ENCODE results near the gene AGMO. TPM values are rescaled to one million over a fixed set of nuclear protein-coding genes. Genes with fewer than 3 reads are reported as not detected.

The AGMO gene
- total and polyA plus RNA-seq, 10 of the 15 experiments (the other 5 are each of a cell fraction or from before 2014, with no cell fraction given), result 0.11 to 0.29 TPM; not detected in 8

DNA sequence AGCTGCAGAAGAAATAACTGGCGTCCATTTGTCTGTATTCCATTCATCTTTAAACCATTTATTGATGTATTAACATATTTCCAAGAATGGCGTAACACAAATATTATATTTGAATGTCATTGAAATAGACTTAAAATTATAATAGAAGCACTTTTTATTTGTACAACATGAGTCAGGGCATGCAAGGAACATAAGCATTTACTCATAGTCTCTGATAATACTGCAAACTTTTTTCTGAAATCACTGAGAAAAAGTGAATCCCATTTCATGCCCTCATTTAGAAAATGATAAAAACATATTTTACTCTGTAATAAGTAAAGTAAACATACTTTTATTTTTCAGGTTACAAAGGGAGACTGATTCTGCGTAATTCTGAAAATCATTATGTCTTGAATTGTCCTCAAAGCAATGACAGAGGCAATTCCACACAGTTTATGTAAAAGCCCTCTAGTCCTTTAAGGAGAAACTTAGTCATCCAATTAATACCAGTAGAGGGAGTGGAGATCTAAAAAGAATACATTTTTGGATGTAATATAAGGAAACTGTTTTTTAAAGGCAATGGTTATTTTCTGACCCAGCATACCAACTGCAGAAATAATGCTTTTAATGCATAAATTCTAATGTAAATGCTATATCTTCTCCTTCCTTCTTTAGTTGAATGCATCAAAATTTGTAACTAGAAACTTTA, 58.1 kb downstream of the AGMO start:
- CTCF ChIA-PET, result no interaction called here
- DNase-seq (ENCODE audit: low read depth, low spot score) (no peak), FAIRE-seq (no peak), ATAC-seq (no peak)
- no peak overlapping the region for H3K4me3 ChIP-seq
- SMC1A ChIA-PET (ENCODE audit: uncharacterized antibody, unreplicated experiment), result no interaction called here
- 30% methylated on average over 3 of the region's 3 CpGs for WGBS (ENCODE audit: insufficient coverage, insufficient replicate concordance, low lambda C conversion rate, missing lambda C conversion rate)
- no peak overlapping the region for H3K9ac ChIP-seq (ENCODE audit: control insufficient read depth, insufficient read depth, low read length)
- no TSS peak for BruUV-seq (replicated peaks)
- in situ Hi-C loops (cut with MboI) (no loop called here), intact Hi-C loops (cut with micrococcal nuclease; ENCODE audit: unreplicated experiment) (no loop called here)
- no peaks in the 10 kb centered on the region for H3K36me3 ChIP-seq (ENCODE audit: control insufficient read depth in 2 of 2, insufficient read depth in 2 of 2, low read length in 1 of 2)
- no peaks in the 10 kb centered on the region for H3K27me3 ChIP-seq (replicated peaks in 1 of 2; ENCODE audit: control insufficient read depth in 2 of 2, insufficient read depth in 2 of 2, low read length in 1 of 2)
- no peak overlapping the region for H3K27ac ChIP-seq (ENCODE audit: control insufficient read depth, insufficient read depth)
- RAD21 ChIA-PET (ENCODE audit: unreplicated experiment), result no interaction called here
- no peaks in the 10 kb centered on the region for H3K79me2 ChIP-seq (ENCODE audit: control insufficient read depth, insufficient read depth, low read length)
- H3K4me1 ChIP-seq (ENCODE audit: control insufficient read depth, insufficient read depth, low read length), result no peaks in the 10 kb centered on the region
- H3K4me2 ChIP-seq (ENCODE audit: control insufficient read depth, insufficient read depth), result no peak overlapping the region
- no peaks in the 10 kb centered on the region for H3K9me3 ChIP-seq (replicated peaks; ENCODE audit: control insufficient read depth, insufficient read depth, low read length)
- H4K20me1 ChIP-seq (ENCODE audit: control insufficient read depth, insufficient read depth), result no peaks in the 10 kb centered on the region
- H2AFZ ChIP-seq (ENCODE audit: control insufficient read depth, low read depth, low read length), result no peak overlapping the region
- POLR2A ChIA-PET, result no interaction called here
- TF ChIP-seq SMAD1 (IDR thresholded peaks at IDR 0.05; ENCODE audit: low read depth, partially characterized antibody) (no peak), ZZZ3 (IDR thresholded peaks at IDR 0.05; ENCODE audit: control insufficient read depth, insufficient read length, low read depth) (no peak), CREM (IDR thresholded peaks at IDR 0.05; ENCODE audit: low read depth) (no peak), RAD21 (IDR thresholded peaks at IDR 0.05; ENCODE audit: insufficient read depth, low read depth, low read length) (no peak), CEBPB (IDR thresholded peaks at IDR 0.05; ENCODE audit: borderline replicate concordance in 1 of 2, low read depth in 2 of 2, low read length in 2 of 2) (no peak), MEF2A (IDR thresholded peaks at IDR 0.05; ENCODE audit: insufficient read depth, low read depth, low read length) (no peak), RB1 (IDR thresholded peaks at IDR 0.05; ENCODE audit: borderline replicate concordance) (no peak), POLR2AphosphoS5 (IDR thresholded peaks at IDR 0.05; ENCODE audit: low read length) (no peak), NFXL1 (IDR thresholded peaks at IDR 0.05; ENCODE audit: borderline replicate concordance) (no peak), POLR2A (IDR thresholded peaks at IDR 0.05; ENCODE audit: low read depth, low read length) (no peak), SREBF2 (IDR thresholded peaks at IDR 0.05; ENCODE audit: low read length) (no peak), KAT2A (conservative IDR thresholded peaks at IDR 0.05; ENCODE audit: control insufficient read depth, low read depth, low read length) (no peak), MYC (IDR thresholded peaks at IDR 0.05; ENCODE audit: insufficient read depth, insufficient read length, insufficient replicate concordance, low read length, severe bottlenecking) (no peak)
- TF ChIP-seq, protein P1, sequence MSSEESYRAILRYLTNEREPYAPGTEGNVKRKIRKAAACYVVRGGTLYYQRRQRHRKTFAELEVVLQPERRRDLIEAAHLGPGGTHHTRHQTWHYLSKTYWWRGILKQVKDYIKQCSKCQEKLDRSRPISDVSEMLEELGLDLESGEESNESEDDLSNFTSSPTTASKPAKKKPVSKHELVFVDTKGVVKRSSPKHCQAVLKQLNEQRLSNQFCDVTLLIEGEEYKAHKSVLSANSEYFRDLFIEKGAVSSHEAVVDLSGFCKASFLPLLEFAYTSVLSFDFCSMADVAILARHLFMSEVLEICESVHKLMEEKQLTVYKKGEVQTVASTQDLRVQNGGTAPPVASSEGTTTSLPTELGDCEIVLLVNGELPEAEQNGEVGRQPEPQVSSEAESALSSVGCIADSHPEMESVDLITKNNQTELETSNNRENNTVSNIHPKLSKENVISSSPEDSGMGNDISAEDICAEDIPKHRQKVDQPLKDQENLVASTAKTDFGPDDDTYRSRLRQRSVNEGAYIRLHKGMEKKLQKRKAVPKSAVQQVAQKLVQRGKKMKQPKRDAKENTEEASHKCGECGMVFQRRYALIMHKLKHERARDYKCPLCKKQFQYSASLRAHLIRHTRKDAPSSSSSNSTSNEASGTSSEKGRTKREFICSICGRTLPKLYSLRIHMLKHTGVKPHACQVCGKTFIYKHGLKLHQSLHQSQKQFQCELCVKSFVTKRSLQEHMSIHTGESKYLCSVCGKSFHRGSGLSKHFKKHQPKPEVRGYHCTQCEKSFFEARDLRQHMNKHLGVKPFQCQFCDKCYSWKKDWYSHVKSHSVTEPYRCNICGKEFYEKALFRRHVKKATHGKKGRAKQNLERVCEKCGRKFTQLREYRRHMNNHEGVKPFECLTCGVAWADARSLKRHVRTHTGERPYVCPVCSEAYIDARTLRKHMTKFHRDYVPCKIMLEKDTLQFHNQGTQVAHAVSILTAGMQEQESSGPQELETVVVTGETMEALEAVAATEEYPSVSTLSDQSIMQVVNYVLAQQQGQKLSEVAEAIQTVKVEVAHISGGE (CRISPR knock-in tag; IDR thresholded peaks at IDR 0.05), result no peak
- TF ChIP-seq, protein P2, sequence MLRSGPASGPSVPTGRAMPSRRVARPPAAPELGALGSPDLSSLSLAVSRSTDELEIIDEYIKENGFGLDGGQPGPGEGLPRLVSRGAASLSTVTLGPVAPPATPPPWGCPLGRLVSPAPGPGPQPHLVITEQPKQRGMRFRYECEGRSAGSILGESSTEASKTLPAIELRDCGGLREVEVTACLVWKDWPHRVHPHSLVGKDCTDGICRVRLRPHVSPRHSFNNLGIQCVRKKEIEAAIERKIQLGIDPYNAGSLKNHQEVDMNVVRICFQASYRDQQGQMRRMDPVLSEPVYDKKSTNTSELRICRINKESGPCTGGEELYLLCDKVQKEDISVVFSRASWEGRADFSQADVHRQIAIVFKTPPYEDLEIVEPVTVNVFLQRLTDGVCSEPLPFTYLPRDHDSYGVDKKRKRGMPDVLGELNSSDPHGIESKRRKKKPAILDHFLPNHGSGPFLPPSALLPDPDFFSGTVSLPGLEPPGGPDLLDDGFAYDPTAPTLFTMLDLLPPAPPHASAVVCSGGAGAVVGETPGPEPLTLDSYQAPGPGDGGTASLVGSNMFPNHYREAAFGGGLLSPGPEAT (IDR thresholded peaks at IDR 0.05; ENCODE audit: low read depth), result no peak
- TF ChIP-seq, protein P3, sequence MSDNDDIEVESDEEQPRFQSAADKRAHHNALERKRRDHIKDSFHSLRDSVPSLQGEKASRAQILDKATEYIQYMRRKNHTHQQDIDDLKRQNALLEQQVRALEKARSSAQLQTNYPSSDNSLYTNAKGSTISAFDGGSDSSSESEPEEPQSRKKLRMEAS (IDR thresholded peaks at IDR 0.05; ENCODE audit: low read depth, low read length), result no peak

Data from GM12878 (cell line).